ENCODE results near the gene ZNF697.

Gene ZNF697

GRCh38 chr1:119679223-119679622 is 31.2 kb upstream of the ZNF697 start:
- Mint-ChIP-seq H3K4me1 (peaks cover 18% of the 10 kb centered on the region), H3K27me3 (ENCODE audit: low read depth, poor library complexity) (peaks cover 3% of the 10 kb centered on the region), H3K9me3 (no peaks in the 10 kb centered on the region), H3K27ac (no peak overlapping the region), H3K4me3 (no peak overlapping the region), H3K36me3 (ENCODE audit: low read depth) (no peaks in the 10 kb centered on the region)
- TF ChIP-seq CTCF (IDR thresholded peaks at IDR 0.05) = no peak
- no peak for DNase-seq

- peaks cover 6% of the 10 kb centered on the region for H3K27me3 Mint-ChIP-seq (ENCODE audit: low read depth, poor library complexity)
- no peak overlapping the region for H3K4me3 Mint-ChIP-seq
- TF ChIP-seq CTCF (IDR thresholded peaks at IDR 0.05) = no peak
- no peaks in the 10 kb centered on the region for H3K36me3 Mint-ChIP-seq (ENCODE audit: low read depth)
- H3K9me3 Mint-ChIP-seq = no peaks in the 10 kb centered on the region
- no peak for DNase-seq
- H3K4me1 Mint-ChIP-seq = peaks cover 30% of the 10 kb centered on the region
- H3K27ac Mint-ChIP-seq = no peak overlapping the region
These were observed 28.6 kb upstream of the ZNF697 start for GRCh38 chr1:119676571-119677206.

- H3K4me3 Mint-ChIP-seq = peak overlapping the region; percentile 79
- H3K4me1 Mint-ChIP-seq = peaks cover 30% of the 10 kb centered on the region
- H3K27ac Mint-ChIP-seq = no peak overlapping the region
- H3K9me3 Mint-ChIP-seq = peaks cover 4% of the 10 kb centered on the region
- peak; percentile 82 for DNase-seq
- peaks cover 6% of the 10 kb centered on the region for H3K27me3 Mint-ChIP-seq (ENCODE audit: low read depth, poor library complexity)
- TF ChIP-seq CTCF (IDR thresholded peaks at IDR 0.05) = peak; percentile 82
- no peaks in the 10 kb centered on the region for H3K36me3 Mint-ChIP-seq (ENCODE audit: low read depth)
These were observed 27.6 kb upstream of the ZNF697 start for GRCh38 chr1:119675349-119676345.

- Mint-ChIP-seq H3K27me3 (ENCODE audit: low read depth, poor library complexity) (peaks cover 7% of the 10 kb centered on the region), H3K9me3 (peaks cover 4% of the 10 kb centered on the region), H3K4me3 (peak overlapping the region; percentile 79), H3K36me3 (ENCODE audit: low read depth) (no peaks in the 10 kb centered on the region), H3K4me1 (peaks cover 30% of the 10 kb centered on the region), H3K27ac (no peak overlapping the region)
- TF ChIP-seq CTCF (IDR thresholded peaks at IDR 0.05) = no peak
- no peak for DNase-seq
These were observed 26.8 kb upstream of the ZNF697 start for GRCh38 chr1:119674835-119675289.

GRCh38 chr1:119674111-119674526 is 26.1 kb upstream of the ZNF697 start:
- DNase-seq = no peak
- Mint-ChIP-seq H3K4me1 (peaks cover 30% of the 10 kb centered on the region), H3K4me3 (no peak overlapping the region), H3K27me3 (ENCODE audit: low read depth, poor library complexity) (peaks cover 11% of the 10 kb centered on the region), H3K36me3 (ENCODE audit: low read depth) (no peaks in the 10 kb centered on the region), H3K9me3 (peaks cover 4% of the 10 kb centered on the region), H3K27ac (peak overlapping the region; percentile 82)
- TF ChIP-seq CTCF (IDR thresholded peaks at IDR 0.05) = no peak
